ENCODE data around the gene TCTN2. TPM values are rescaled to one million over a fixed set of nuclear protein-coding genes. Genes with fewer than 3 reads are reported as not detected.

Gene TCTN2
- total and polyA plus RNA-seq, 10 of the 15 experiments (the other 5 are each of a cell fraction or from before 2014, with no cell fraction given) = 0.55 to 5.5 (median 3.3) TPM

- ChIA-PET CTCF (no interaction called here), SMC1A (ENCODE audit: uncharacterized antibody, unreplicated experiment) (interaction anchor here (0.8 kb wide), 1 partner anchor 56 kb away, joined by 3 read pairs; no protein-coding TSS in a partner anchor), RAD21 (ENCODE audit: unreplicated experiment) (no interaction called here), POLR2A (no interaction called here)
- Histone ChIP-seq H3K4me1 (ENCODE audit: control insufficient read depth, insufficient read depth, low read length) (no peaks in the 10 kb centered on the region), H3K9me3 (replicated peaks; ENCODE audit: control insufficient read depth, insufficient read depth, low read length) (no peaks in the 10 kb centered on the region), H3K9ac (ENCODE audit: control insufficient read depth, insufficient read depth, low read length) (no peak overlapping the region), H3K27me3 (replicated peaks in 1 of 2; ENCODE audit: control insufficient read depth in 2 of 2, insufficient read depth in 2 of 2, low read length in 1 of 2) (no peaks in the 10 kb centered on the region), H3K79me2 (ENCODE audit: control insufficient read depth, insufficient read depth, low read length) (no peaks in the 10 kb centered on the region), H2AFZ (ENCODE audit: control insufficient read depth, low read depth, low read length) (no peak overlapping the region), H4K20me1 (ENCODE audit: control insufficient read depth, insufficient read depth) (no peaks in the 10 kb centered on the region), H3K4me3 (no peak overlapping the region), H3K27ac (ENCODE audit: control insufficient read depth, insufficient read depth) (no peak overlapping the region), H3K4me2 (ENCODE audit: control insufficient read depth, insufficient read depth) (no peak overlapping the region), H3K36me3 (ENCODE audit: control insufficient read depth in 2 of 2, insufficient read depth in 2 of 2, low read length in 1 of 2) (no peaks in the 10 kb centered on the region)
- intact Hi-C loops (cut with micrococcal nuclease; ENCODE audit: unreplicated experiment) = no loop called here
- WGBS (ENCODE audit: insufficient coverage, insufficient replicate concordance, low lambda C conversion rate, missing lambda C conversion rate) = 82% methylated on average over 8 of the region's 8 CpGs
- DNase-seq (ENCODE audit: low read depth, low spot score) (no peak), FAIRE-seq (no peak), ATAC-seq (no peak)
- TF ChIP-seq MLLT1 (IDR thresholded peaks at IDR 0.05) (no peak), ETV6 (conservative IDR thresholded peaks at IDR 0.05 in 1 of 2, IDR thresholded peaks at IDR 0.05 in 1 of 2; ENCODE audit: borderline replicate concordance in 1 of 2, low read depth in 1 of 2) (no peak), E4F1 (IDR thresholded peaks at IDR 0.05; ENCODE audit: borderline replicate concordance, partially characterized antibody) (no peak), NFYB (IDR thresholded peaks at IDR 0.05; ENCODE audit: insufficient read depth, low read depth, low read length) (no peak), ASH2L (IDR thresholded peaks at IDR 0.05; ENCODE audit: borderline replicate concordance, low read depth) (no peak), SIX5 (IDR thresholded peaks at IDR 0.05; ENCODE audit: low read depth, low read length, severe bottlenecking) (no peak), RB1 (IDR thresholded peaks at IDR 0.05; ENCODE audit: borderline replicate concordance) (no peak), ZBTB4 (CRISPR knock-in tag; IDR thresholded peaks at IDR 0.05) (no peak), CBX3 (IDR thresholded peaks at IDR 0.05; ENCODE audit: borderline replicate concordance, low read depth) (no peak), ZNF622 (IDR thresholded peaks at IDR 0.05) (no peak), FOS (IDR thresholded peaks at IDR 0.05; ENCODE audit: borderline replicate concordance, extremely low read depth, insufficient read length) (no peak), MTA3 (IDR thresholded peaks at IDR 0.05; ENCODE audit: borderline replicate concordance, low read length) (no peak), POU2F2 (IDR thresholded peaks at IDR 0.05; ENCODE audit: borderline replicate concordance, low read depth, low read length) (no peak), SMAD5 (IDR thresholded peaks at IDR 0.05; ENCODE audit: low read depth) (no peak)
- TF ChIP-seq, protein P1, sequence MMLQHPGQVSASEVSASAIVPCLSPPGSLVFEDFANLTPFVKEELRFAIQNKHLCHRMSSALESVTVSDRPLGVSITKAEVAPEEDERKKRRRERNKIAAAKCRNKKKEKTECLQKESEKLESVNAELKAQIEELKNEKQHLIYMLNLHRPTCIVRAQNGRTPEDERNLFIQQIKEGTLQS (IDR thresholded peaks at IDR 0.05; ENCODE audit: borderline replicate concordance, extremely low read depth, low read depth, low read length) = no peak
- in situ Hi-C loops (cut with MboI) = no loop called here
- BruUV-seq (replicated peaks) = no TSS peak
Measured at GRCh38 chr12:123696207-123696606, 25.3 kb downstream of the TCTN2 start.
